Esophagus muscularis mucosa (tissue), 3 donors: Measurements from ENCODE around the gene MEIS3.

Experiments
- CTCF ChIP-seq, 3 experiments: fragments of 200-600 bp in 2 of 3; fragments of 450-650 bp in 1 of 3; sonication (generic) in 2 of 3; IDR thresholded peaks; one replicate each; pipeline ENCODE4 v1.5.1; 2017 to 2019; ENCODE audit warnings: antibody characterized with exemption in 3 of 3, mild to moderate bottlenecking in 2 of 3, moderate library complexity in 1 of 3
- POLR2AphosphoS5 ChIP-seq, 2 donors: sonication (generic); formaldehyde crosslinking; IDR thresholded peaks; one replicate each; pipeline ENCODE4 v1.6.1; 2017; ENCODE audit warnings: antibody characterized with exemption in 2 of 2

GRCh38 chr19:47413941-47414340 lies 5.4 kb downstream of the MEIS3 start:
- no peak for TF ChIP-seq CTCF (IDR thresholded peaks at IDR 0.05)
- TF ChIP-seq POLR2AphosphoS5 (IDR thresholded peaks at IDR 0.05) = no peak
